NCI-H1105 treated with DMSO at 0.1 percent for 48 hours (cell line): ENCODE measurements around the gene REEP6.

ENCODE experiments used
- DNase-seq: peaks from one replicate; lab custom pipeline; 2025; lab: John Stamatoyannopoulos, UW

REEP6 gene

DNA sequence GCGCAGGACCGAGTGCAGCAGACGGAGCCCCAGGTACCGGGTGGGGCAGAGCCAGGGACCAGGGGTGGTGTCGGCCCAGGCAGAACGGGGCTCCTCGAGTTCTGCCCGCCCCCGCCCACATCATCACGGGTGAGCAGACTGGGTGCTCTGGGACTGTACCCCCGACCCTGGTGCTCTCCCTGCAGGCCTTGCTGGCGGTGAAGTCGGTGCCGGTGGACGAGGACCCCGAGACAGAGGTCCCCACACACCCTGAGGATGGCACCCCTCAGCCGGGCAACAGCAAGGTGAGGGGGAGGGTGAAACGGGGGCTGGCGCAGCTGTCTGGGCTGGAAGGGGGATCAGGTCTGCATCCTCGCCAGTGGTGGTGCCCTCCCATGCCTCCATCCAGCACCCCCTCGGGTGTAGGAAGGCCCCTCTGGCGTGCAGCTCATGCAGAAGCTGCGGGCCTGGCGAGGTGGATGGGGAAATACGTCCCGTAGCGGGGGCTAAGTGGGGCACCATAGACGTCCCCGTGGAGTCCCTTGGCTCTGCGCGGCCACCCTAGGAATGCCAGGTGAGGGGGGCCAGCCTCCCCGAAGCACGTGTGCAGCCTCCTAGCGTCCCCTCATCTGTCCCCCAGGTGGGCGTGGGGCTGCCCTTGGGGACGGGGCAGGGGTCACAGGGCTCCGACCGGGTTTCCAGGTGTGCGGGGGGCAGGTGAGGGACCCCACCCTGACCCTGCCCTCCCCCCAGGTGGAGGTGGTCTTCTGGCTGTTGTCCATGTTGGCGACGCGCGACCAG, 34.7 kb upstream of the REEP6 start:
- DNase-seq, result no peak

DNA sequence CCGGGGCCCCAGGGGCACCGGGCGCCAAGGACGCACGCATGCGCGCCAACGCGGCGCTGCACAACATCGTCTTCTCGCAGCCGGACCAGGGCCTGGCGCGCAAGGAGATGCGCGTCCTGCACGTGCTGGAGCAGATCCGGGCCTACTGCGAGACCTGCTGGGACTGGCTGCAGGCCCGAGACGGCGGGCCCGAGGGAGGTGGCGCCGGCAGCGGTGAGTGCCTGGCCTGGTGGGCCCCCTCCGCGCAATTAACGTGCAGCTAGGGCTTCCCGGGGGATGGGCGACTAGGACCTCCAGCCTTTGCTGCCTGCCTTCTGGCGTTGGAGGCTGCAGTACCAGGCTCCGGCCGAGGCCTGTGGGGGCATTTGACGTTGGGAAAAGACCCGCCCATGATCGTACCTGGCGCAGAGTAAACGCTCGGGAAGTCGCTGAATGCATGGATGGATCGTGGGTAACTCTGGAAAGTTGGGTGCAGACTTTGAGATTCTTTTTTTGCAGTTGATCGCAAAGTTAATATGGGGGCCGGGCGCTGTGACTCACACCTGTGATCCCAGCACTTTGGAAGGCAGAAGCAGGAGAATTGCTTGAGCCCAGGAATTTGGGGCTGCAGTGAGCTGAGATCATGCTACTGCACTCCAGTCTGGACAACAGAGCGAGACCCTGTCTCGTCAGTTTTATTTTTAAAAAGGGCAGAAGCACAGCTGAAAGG, 33.8 kb upstream of the REEP6 start:
- no peak for DNase-seq

DNA sequence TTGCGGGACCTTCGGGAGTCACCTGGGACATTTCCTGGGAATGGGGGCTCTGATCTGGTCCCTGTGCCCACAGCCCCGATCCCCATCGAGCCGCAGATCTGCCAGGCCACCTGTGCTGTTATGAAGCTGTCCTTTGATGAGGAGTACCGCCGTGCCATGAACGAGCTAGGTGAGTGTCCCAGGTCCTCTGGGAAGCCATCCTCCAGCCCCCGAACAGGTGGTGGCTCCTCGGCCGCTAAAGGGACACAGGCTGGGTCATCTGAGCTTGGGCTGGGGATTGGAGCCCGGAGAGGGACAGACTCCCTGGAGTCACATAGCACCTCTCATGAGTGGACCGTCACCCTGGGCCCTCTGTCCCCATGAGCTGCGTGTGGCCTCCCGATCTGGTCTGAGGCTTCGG, 33.1 kb upstream of the REEP6 start:
- DNase-seq, result no peak

DNA sequence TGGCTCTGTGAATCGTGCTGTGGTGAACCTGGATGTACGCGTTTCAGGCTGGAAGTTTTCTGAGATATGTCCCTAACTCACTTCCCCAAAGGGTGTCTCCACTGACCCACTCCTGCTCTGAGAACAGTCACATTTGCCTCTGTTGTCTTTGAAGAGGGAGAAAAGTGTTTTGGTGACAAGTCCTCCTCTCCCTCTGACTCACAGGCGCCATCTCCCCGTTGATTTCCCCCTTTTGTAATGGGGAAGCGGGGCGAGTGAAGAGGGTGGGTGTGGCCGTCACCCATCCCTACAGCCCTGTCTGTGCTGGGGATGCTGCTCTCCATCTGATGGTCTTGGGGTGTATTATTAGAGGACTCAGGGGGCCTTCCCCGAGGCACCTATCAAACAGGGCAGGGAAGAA, 31.5 kb upstream of the REEP6 start:
- DNase-seq, result no peak

DNA sequence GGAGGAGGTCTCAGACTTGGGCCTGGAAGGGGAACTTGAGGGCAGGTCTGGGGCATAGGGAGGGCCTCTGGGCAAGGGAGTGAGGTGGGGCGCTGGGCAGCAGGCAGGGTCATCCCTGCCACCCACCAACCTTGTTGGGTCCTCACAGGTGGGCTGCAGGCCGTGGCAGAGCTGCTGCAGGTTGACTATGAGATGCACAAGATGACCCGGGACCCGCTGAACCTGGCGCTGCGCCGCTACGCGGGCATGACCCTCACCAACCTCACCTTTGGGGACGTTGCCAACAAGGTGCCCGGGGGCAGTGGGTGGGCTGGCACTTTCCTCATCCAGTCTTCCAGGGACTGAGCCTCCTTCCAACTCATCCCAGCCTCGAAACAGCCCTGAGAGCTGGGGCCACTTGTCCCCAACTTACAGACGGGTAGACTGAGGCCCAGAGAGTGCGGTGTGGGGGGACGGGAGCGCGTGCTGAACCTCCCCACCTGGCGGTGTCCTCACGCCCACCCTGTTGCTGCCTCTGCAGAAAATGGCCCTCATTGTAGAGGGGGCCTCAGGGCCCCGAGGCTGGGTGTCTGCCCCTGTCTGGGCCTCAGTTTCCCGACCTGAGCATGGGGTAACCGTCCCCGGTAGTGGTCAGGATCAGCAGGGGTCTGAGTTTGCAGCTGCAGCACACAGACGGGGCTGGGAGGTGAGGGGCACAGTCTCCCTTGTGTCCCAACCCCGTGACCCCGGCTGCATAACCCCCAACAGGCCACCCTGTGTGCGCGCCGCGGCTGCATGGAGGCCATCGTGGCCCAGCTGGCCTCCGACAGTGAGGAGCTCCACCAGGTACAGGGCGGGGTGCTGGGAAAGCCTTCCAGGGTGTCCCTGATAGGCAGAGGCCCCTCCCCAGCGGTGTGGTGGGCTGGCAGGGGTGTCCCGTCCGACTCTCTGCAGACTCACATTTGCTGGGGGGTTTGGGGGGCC, 30.7 kb upstream of the REEP6 start:
- DNase-seq, result no peak

DNA sequence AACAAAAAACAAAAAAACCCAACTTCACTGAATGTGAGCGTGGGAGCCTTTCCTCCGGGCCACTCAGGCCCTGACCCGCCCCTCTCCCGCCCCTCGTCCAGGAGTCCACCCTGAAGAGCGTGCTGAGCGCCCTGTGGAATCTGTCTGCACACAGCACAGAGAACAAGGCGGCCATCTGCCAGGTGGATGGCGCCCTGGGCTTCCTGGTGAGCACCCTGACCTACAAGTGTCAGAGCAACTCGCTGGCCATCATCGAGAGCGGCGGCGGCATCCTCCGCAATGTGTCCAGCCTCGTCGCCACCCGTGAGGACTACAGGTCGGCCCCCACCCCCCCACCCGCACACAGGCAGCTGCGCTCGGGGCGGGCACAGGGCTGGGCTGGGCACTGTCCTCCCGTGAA, 29.1 kb upstream of the REEP6 start:
- no peak for DNase-seq

DNA sequence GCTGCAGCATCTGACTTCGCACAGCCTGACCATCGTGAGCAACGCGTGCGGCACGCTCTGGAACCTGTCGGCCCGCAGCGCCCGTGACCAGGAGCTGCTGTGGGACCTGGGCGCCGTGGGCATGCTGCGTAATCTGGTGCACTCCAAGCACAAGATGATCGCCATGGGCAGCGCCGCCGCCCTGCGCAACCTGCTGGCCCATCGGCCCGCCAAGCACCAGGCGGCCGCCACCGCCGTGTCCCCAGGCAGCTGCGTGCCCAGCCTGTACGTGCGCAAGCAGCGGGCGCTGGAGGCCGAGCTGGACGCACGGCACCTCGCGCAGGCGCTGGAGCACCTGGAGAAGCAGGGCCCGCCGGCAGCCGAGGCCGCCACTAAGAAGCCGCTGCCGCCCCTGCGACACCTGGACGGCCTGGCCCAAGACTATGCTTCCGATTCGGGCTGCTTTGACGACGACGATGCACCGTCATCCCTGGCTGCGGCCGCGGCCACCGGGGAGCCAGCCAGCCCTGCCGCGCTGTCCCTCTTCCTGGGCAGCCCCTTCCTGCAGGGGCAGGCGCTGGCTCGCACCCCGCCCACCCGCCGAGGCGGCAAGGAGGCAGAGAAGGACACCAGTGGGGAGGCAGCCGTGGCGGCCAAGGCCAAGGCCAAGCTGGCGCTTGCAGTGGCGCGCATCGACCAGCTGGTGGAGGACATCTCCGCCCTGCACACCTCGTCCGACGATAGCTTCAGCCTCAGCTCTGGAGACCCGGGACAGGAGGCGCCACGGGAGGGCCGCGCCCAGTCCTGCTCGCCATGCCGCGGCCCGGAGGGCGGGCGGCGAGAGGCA, 25.6 kb upstream of the REEP6 start:
- DNase-seq, result peak; percentile 33

DNA sequence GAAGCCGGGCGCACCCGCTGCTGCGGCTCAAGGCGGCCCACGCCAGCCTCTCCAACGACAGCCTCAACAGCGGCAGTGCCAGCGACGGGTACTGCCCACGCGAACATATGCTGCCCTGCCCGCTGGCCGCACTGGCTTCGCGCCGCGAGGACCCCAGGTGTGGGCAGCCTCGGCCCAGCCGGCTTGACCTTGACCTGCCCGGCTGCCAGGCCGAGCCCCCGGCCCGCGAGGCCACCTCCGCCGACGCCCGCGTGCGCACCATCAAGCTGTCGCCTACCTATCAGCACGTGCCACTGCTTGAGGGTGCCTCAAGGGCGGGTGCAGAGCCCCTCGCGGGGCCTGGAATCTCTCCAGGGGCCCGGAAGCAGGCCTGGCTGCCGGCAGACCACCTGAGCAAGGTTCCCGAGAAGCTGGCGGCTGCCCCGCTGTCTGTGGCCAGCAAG, 24.9 kb upstream of the REEP6 start:
- no peak for DNase-seq

DNA sequence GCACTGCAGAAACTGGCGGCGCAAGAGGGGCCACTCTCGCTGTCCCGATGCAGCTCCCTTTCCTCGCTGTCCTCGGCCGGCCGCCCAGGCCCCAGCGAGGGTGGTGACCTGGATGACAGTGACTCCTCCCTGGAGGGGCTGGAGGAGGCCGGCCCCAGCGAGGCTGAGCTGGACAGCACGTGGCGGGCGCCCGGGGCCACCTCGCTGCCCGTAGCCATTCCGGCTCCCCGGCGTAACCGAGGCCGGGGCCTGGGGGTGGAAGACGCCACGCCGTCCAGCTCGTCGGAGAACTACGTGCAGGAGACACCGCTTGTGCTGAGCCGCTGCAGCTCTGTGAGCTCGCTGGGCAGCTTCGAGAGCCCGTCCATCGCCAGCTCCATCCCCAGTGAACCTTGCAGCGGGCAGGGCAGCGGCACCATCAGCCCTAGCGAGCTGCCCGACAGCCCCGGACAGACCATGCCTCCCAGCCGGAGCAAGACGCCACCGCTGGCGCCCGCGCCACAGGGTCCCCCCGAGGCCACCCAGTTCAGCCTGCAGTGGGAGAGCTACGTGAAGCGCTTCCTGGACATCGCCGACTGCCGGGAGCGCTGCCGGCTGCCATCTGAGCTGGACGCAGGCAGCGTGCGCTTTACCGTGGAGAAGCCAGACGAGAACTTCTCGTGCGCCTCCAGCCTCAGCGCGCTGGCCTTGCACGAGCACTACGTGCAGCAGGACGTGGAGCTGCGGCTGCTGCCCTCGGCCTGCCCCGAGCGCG, 24.3 kb upstream of the REEP6 start:
- DNase-seq, result no peak

DNA sequence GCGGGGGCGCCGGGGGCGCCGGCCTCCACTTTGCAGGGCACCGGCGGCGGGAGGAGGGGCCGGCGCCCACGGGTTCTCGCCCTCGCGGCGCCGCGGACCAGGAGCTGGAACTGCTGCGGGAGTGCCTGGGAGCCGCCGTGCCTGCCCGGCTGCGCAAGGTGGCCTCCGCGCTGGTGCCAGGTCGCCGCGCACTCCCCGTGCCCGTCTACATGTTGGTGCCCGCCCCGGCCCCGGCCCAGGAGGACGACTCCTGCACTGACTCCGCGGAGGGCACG, 23.8 kb upstream of the REEP6 start:
- no peak for DNase-seq

DNA sequence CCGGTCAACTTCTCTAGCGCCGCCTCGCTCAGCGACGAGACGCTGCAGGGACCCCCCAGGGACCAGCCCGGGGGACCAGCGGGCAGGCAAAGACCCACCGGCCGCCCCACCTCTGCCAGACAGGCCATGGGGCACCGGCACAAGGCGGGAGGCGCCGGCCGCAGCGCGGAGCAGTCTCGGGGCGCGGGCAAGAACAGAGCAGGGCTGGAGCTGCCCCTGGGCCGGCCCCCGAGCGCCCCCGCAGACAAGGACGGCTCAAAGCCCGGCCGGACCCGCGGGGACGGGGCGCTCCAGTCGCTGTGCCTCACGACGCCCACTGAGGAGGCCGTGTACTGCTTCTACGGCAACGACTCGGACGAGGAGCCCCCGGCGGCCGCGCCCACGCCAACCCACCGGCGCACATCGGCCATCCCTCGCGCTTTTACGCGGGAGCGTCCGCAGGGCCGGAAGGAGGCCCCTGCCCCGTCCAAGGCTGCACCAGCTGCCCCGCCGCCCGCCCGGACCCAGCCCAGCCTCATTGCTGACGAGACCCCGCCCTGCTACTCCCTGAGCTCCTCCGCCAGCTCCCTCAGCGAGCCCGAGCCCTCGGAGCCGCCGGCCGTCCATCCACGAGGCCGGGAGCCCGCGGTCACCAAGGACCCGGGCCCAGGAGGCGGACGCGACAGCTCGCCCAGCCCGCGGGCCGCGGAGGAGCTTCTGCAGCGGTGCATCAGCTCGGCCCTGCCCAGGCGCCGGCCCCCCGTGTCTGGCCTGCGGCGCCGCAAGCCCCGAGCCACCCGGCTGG, 23.3 kb upstream of the REEP6 start:
- no peak for DNase-seq

DNA sequence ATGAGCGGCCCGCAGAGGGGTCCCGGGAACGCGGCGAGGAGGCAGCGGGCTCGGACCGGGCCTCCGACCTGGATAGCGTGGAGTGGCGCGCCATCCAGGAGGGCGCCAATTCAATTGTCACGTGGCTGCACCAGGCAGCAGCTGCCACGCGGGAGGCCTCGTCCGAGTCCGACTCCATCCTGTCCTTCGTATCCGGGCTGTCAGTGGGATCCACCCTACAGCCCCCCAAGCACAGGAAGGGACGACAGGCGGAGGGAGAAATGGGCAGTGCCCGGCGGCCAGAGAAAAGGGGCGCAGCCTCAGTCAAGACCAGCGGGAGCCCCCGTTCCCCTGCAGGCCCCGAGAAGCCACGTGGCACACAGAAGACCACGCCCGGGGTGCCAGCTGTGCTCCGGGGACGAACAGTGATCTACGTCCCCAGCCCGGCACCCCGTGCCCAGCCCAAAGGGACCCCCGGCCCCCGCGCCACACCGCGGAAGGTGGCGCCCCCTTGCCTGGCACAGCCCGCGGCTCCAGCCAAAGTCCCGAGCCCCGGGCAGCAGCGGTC, 22.6 kb upstream of the REEP6 start:
- DNase-seq, result no peak

DNA sequence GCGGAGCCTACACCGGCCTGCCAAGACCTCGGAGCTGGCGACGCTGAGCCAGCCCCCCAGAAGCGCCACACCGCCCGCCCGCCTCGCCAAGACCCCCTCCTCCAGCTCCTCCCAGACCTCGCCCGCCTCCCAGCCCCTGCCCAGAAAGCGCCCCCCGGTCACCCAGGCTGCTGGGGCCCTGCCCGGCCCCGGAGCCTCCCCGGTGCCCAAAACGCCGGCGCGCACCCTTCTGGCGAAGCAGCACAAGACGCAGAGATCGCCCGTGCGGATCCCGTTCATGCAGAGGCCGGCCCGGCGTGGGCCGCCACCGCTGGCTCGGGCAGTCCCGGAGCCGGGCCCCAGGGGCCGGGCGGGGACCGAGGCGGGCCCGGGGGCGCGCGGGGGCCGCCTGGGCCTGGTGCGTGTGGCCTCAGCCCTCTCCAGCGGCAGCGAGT, 22.1 kb upstream of the REEP6 start:
- no peak for DNase-seq

DNA sequence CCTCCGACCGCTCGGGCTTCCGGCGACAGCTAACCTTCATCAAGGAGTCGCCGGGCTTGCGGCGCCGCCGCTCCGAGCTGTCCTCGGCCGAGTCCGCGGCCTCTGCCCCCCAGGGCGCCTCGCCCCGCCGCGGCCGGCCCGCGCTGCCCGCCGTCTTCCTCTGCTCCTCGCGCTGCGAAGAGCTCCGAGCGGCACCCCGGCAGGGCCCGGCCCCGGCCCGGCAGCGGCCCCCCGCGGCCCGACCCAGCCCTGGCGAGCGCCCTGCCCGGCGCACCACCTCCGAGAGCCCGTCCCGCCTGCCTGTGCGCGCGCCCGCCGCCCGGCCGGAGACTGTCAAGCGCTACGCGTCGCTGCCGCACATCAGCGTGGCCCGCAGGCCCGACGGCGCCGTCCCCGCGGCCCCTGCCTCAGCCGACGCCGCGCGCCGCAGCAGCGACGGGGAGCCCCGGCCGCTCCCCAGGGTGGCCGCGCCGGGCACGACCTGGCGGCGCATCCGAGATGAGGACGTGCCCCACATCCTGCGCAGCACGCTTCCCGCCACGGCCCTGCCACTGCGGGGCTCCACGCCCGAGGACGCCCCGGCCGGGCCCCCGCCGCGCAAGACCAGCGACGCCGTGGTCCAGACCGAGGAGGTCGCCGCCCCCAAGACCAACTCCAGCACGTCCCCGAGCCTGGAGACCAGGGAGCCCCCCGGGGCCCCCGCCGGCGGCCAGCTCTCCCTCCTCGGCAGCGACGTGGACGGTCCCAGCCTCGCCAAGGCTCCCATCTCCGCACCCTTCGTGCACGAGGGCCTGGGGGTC, 21.5 kb upstream of the REEP6 start:
- no peak for DNase-seq

DNA sequence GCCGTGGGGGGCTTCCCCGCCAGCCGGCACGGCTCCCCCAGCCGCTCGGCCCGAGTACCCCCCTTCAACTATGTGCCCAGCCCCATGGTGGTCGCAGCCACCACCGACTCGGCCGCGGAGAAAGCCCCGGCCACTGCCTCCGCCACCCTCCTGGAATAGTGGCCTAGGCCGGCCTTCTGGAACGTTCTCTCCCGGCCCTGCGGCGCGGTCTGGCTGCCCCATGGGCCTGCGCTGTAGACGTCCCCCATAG, 21.0 kb upstream of the REEP6 start:
- DNase-seq, result no peak

DNA sequence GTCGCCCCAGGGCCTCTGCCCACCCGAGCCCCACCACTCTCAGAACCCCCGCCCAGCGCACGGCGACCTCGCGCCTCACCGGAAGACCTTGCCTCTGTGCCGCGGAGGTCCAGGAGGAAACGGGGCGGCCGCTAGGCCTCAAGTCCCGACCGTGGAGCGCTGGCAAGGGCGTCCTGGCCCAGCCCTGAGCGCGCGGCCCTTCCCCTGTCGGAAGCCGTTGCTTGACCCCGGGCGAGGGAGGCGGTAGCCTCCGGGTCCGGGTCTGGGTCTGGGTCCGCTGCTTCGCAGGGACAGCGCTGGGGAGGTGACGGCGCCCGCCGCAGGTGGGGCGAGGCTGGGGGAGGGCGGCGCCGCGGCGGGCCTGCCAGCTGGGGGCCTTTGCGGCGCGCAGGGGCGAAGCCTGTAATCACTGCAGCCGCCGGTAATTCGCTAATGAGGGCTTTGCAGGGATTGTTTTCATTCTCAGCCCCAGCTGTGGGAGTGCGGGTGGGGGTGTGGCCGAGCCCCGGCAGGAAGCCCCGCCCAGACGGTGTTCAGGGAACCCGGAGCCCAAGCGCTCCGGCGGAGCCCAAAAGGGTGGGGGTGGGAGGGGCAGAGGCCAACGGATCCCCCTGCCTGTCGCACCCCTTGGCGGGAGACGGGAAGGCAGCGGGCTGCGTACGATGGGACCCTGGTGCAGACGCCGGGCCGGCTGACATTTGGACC, 20.5 kb upstream of the REEP6 start:
- peak; percentile 81 for DNase-seq

DNA sequence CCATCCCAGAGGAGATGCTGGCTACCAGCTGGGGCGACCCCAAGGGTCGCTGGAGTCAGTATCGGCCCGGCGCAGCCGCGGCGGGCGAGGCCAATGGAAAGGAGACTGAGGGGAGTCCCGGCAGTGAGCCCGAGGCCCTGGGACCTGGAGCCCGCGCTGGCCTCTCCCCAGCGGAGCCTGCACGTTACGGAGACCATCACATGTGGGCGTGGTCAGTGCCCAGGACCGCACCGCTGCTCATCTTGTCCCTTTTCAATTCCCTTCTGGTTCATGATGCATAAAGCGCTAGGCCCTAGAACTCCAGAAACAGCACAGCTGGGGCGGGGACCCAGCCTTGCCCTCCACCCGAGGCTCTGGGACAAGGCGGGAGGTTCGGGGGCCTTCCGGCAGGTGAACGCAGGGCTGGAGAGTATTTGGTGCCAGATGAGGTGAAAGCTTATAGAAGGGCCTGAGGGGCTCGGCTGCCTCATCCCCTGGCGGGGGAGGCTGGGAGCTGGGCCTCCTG, 19.9 kb upstream of the REEP6 start:
- peak; percentile 64 for DNase-seq

DNA sequence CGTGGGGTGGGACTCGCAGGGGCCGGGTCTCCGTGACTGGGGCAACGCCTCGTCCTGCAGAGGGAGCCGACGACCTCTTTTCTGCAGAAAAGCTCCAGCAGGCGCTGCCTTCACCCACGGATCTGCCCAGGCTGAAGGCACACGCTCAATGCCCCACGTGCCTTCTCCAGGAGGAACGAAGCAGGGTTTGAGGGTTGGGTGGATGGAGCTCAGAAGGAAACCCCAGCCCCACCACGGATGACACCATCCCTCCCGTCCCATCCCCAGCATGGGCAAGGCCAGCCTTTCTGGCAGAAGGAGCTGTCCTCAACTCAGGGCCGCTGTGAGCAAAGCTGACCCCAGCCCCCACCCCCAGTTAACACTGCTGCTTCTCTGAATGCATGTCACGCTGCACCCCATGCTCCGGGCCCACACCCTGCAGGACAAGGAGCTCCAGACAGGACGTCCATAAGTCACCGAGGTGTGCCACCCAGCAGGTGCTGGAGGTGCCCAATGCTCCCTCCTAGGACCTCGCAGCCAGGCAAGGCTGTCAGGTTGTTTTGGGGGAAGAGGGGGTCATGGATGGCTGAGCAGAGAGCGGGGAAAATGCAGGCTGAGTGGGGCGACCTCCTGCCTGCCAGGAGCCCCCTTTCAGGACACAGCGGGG, 19.3 kb upstream of the REEP6 start:
- DNase-seq, result no peak
